HCT116 (cell line): Measurements from ENCODE around the gene NRIP2. TPM values are rescaled to one million over a fixed set of nuclear protein-coding genes. Genes with fewer than 3 reads are reported as not detected.

Experiments used
- ATAC-seq: fragments of 200-7000 bp; cut with Tn5 transposase; 2 replicates; pipeline ENCODE4 v1.9.1; 2020; ENCODE audit warnings: mild to moderate bottlenecking, moderate library complexity
- BruUV-seq: library from RNA; stranded (reverse); fragments of 400-500 nt; replicated peaks from 2 replicates; lab custom pipeline; 2021; lab: Mats Ljungman, UMichigan
- CTCF ChIA-PET: fragments of 300-600 bp; sonication (Branson Sonifier 250); formaldehyde crosslinking; loops from one replicate; lab custom pipeline; 2021; ENCODE audit warnings: antibody characterized with exemption; lab: Charles Lee
- POLR2A ChIA-PET: fragments of 300-600, 350-600 bp; sonication (Branson Sonifier 250); formaldehyde crosslinking; loops from one replicate; lab custom pipeline; 2021; ENCODE audit warnings: antibody characterized with exemption; lab: Charles Lee
- RAD21 ChIA-PET, 2 experiments: fragments of 300-600 bp; sonication (Branson Sonifier 250); formaldehyde crosslinking; loops; one replicate each; lab custom pipeline; 2023; ENCODE audit warnings: low total read pairs in 2 of 2; ENCODE audit not compliant: uncharacterized antibody in 2 of 2, unreplicated experiment in 2 of 2, low non-redundant PET in 1 of 2; lab: Charles Lee
- DNase-seq: peaks from one replicate; pipeline ENCODE4 v3.0.0-alpha.2; 2010; ENCODE audit warnings: low read depth, low spot score
- H2AFZ ChIP-seq: fragments of 200-600 bp; shearing (Covaris generic), sonication (generic); 2 replicates; pipeline ENCODE4 v1.6.1; 2017; ENCODE audit warnings: low read depth, mixed run types, mixed read lengths, antibody characterized with exemption, low read length; ENCODE audit not compliant: poor library complexity, severe bottlenecking
- H3K27ac ChIP-seq: 2 replicates; pipeline ENCODE4 v1.5.1; 2012; ENCODE audit warnings: low read depth, low read length
- H3K27me3 ChIP-seq: fragments of 200-600 bp; sonication (generic); 2 replicates; pipeline ENCODE4 v1.6.1; 2016; ENCODE audit warnings: mixed run types, low read length, mixed read lengths; ENCODE audit not compliant: insufficient read depth
- H3K36me3 ChIP-seq, 2 experiments: fragments of 200-500 bp in 1 of 2; fragments of 200-600 bp in 1 of 2; sonication (Bioruptor generic) in 1 of 2; sonication (generic) in 1 of 2; 2 replicates each; pipeline versions ENCODE4 v1.5.1 to v1.6.1; 2014 to 2016; ENCODE audit warnings: low read length in 2 of 2, inconsistent platforms in 1 of 2, mixed read lengths in 1 of 2, mixed run types in 1 of 2; ENCODE audit not compliant: insufficient read depth in 2 of 2, control insufficient read depth in 1 of 2
- H3K4me1 ChIP-seq, 2 experiments: fragments of 200-600 bp in 1 of 2; sonication (generic) in 1 of 2; 2 replicates each; pipeline versions ENCODE4 v1.5.1 to v1.6.1; 2012 to 2017; ENCODE audit warnings: low read length in 2 of 2, inconsistent platforms in 1 of 2, mild to moderate bottlenecking in 1 of 2, mixed read lengths in 1 of 2, mixed run types in 1 of 2, moderate library complexity in 1 of 2; ENCODE audit not compliant: insufficient read depth in 2 of 2, control insufficient read depth in 1 of 2
- H3K4me2 ChIP-seq: fragments of 200-600 bp; sonication (generic); 2 replicates; pipeline ENCODE4 v1.6.1; 2017; ENCODE audit warnings: mixed run types, low read length, mixed read lengths
- H3K4me3 ChIP-seq, 2 experiments: fragments of 200-600 bp in 1 of 2; sonication (generic) in 1 of 2; replicated peaks in 1 of 2; 2 replicates each; pipeline ENCODE4 v1.5.1; 2011 to 2016; ENCODE audit warnings: low read length in 2 of 2, control low read depth in 1 of 2, low read depth in 1 of 2, mild to moderate bottlenecking in 1 of 2, mixed read lengths in 1 of 2, mixed run types in 1 of 2
- H3K79me2 ChIP-seq: fragments of 200-600 bp; sonication (generic); 2 replicates; pipeline ENCODE4 v1.6.1; 2017; ENCODE audit warnings: mild to moderate bottlenecking, mixed run types, low read length, moderate library complexity, mixed read lengths; ENCODE audit not compliant: insufficient read depth
- H3K9ac ChIP-seq: fragments of 200-600 bp; sonication (generic); 2 replicates; pipeline ENCODE4 v1.6.1; 2016; ENCODE audit warnings: low read length, mixed read lengths
- H3K9me2 ChIP-seq: fragments of 200-600 bp; sonication (generic), shearing (Covaris generic); 2 replicates; pipeline ENCODE4 v1.6.1; 2017; ENCODE audit warnings: mixed run types, mild to moderate bottlenecking, moderate library complexity; ENCODE audit not compliant: insufficient read depth
- H3K9me3 ChIP-seq, 2 experiments: fragments of 200-500 bp in 1 of 2; fragments of 200-600 bp in 1 of 2; sonication (Bioruptor generic) in 1 of 2; sonication (generic) in 1 of 2; 2 replicates each; pipeline ENCODE4 v1.6.1; 2014 to 2017; ENCODE audit warnings: low read length in 2 of 2, mixed read lengths in 2 of 2, inconsistent platforms in 1 of 2, low read depth in 1 of 2, mild to moderate bottlenecking in 1 of 2, mixed run types in 1 of 2, moderate library complexity in 1 of 2; ENCODE audit not compliant: control insufficient read depth in 1 of 2, insufficient read depth in 1 of 2
- H4K20me1 ChIP-seq: fragments of 200-600 bp; sonication (generic), shearing (Covaris generic); 2 replicates; pipeline ENCODE4 v1.6.1; 2017; ENCODE audit warnings: mixed run types, mild to moderate bottlenecking, moderate library complexity; ENCODE audit not compliant: insufficient read depth
- CBX3 ChIP-seq: IDR thresholded peaks from 2 replicates; pipeline ENCODE4 v1.6.1; 2012; ENCODE audit warnings: low read depth
- FOSL1 ChIP-seq: IDR thresholded peaks from 2 replicates; pipeline ENCODE4 v1.6.1; 2012; ENCODE audit warnings: low read depth
- POLR2A ChIP-seq: IDR thresholded peaks from 2 replicates; pipeline ENCODE4 v1.7.0; 2011; ENCODE audit warnings: borderline replicate concordance; ENCODE audit not compliant: insufficient read depth, insufficient read length; ENCODE audit errors: extremely low read depth
- SP1 ChIP-seq: IDR thresholded peaks from 2 replicates; pipeline ENCODE4 v1.6.1; 2012; ENCODE audit warnings: low read depth
- SRF ChIP-seq: IDR thresholded peaks from 2 replicates; pipeline ENCODE4 v1.6.1; 2012; ENCODE audit warnings: low read depth
- ZBTB33 ChIP-seq: IDR thresholded peaks from 2 replicates; pipeline ENCODE4 v1.6.1; 2011; ENCODE audit warnings: mild to moderate bottlenecking, low read length, moderate library complexity; ENCODE audit not compliant: insufficient replicate concordance; ENCODE audit errors: extremely low read depth
- intact Hi-C: fragments of 100-400 bp; cut with micrococcal nuclease; formaldehyde crosslinking; loops from 2 replicates; pipeline ENCODE4 v1.10.0; 2022
- total RNA-seq: library from RNA; stranded (reverse); gene quantifications from one replicate; pipeline ENCODE4 v1.2.1, GENCODE V29; 2021; ENCODE audit not compliant: unreplicated experiment
- TF ChIP-seq, protein P1 (sequence below), 3 experiments: fragments of 200-600 bp in 1 of 3; sonication (generic) in 1 of 3; IDR thresholded peaks in 2 of 3; conservative IDR thresholded peaks in 1 of 3; 2 replicates each; pipeline ENCODE4 v1.5.1; 2012 to 2017; ENCODE audit warnings: low read depth in 2 of 3, low read length in 2 of 3, antibody characterized with exemption in 1 of 3, borderline replicate concordance in 1 of 3, control low read depth in 1 of 3, mild to moderate bottlenecking in 1 of 3, mixed read lengths in 1 of 3, mixed run types in 1 of 3, moderate library complexity in 1 of 3; ENCODE audit not compliant: insufficient read depth in 1 of 3

The NRIP2 gene
- total RNA-seq, 1 experiment from 2014 or later: not detected

DNA sequence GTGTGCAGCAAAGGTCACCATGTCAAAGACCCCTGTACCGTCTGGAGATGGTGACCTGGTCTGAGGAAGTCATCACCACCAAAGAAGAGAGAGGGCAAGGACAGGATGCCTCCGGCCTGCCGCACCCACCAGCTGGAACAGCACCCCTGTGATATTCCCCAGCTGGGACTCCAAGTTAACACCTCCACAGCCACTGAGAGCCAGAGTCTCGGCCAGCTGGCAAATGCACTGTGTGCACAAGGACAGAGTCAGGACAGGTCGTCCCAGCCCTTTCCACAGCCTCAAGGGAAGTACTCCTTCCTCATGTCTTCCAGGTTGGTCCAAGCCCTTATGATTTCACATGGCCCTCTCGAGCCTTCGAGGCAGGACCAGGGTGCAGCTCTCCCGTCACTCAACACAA is 59.4 kb downstream of the NRIP2 start:
- no peaks in the 10 kb centered on the region for H3K36me3 ChIP-seq
- no peaks in the 10 kb centered on the region for H3K9me3 ChIP-seq
- no peak overlapping the region for H3K4me2 ChIP-seq
- H2AFZ ChIP-seq: no peak overlapping the region
- H3K27me3 ChIP-seq: peaks cover 19% of the 10 kb centered on the region; the same call in 1 of the 2 replicates
- no peak overlapping the region for H3K9ac ChIP-seq
- H3K4me1 ChIP-seq: no peaks in the 10 kb centered on the region
- no peaks in the 10 kb centered on the region for H3K9me2 ChIP-seq
- no TSS peak for BruUV-seq
- no peak for DNase-seq
- intact Hi-C loops: no loop called here
- no peak overlapping the region for H3K4me3 ChIP-seq
- no peaks in the 10 kb centered on the region for H4K20me1 ChIP-seq
- ATAC-seq: no peak
- CTCF ChIA-PET: no interaction called here
- no peak overlapping the region for H3K27ac ChIP-seq
- H3K79me2 ChIP-seq: no peaks in the 10 kb centered on the region
- TF ChIP-seq SP1: no peak
- TF ChIP-seq POLR2A: no peak
- TF ChIP-seq FOSL1: no peak
- TF ChIP-seq, protein P1, sequence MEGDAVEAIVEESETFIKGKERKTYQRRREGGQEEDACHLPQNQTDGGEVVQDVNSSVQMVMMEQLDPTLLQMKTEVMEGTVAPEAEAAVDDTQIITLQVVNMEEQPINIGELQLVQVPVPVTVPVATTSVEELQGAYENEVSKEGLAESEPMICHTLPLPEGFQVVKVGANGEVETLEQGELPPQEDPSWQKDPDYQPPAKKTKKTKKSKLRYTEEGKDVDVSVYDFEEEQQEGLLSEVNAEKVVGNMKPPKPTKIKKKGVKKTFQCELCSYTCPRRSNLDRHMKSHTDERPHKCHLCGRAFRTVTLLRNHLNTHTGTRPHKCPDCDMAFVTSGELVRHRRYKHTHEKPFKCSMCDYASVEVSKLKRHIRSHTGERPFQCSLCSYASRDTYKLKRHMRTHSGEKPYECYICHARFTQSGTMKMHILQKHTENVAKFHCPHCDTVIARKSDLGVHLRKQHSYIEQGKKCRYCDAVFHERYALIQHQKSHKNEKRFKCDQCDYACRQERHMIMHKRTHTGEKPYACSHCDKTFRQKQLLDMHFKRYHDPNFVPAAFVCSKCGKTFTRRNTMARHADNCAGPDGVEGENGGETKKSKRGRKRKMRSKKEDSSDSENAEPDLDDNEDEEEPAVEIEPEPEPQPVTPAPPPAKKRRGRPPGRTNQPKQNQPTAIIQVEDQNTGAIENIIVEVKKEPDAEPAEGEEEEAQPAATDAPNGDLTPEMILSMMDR (IDR thresholded peaks at IDR 0.05 in 2 of 3, conservative IDR thresholded peaks at IDR 0.05 in 1 of 3; ENCODE audit: borderline replicate concordance in 1 of 3, insufficient read depth in 1 of 3, low read depth in 2 of 3, low read length in 2 of 3): no peak
- TF ChIP-seq SRF: no peak
- TF ChIP-seq CBX3: no peak
- TF ChIP-seq ZBTB33: no peak
- RAD21 ChIA-PET: no interaction called here
- POLR2A ChIA-PET: no interaction called here

Other genes with a start within 250 kb of the NRIP2 start
- 178 TPM for gene FKBP4, start 40.1 kb downstream of the NRIP2 start, total RNA-seq
- gene ITFG2, start 22.4 kb downstream of the NRIP2 start, total RNA-seq: 24.6 TPM
- gene TEX52, start 22.0 kb upstream of the NRIP2 start, total RNA-seq: not detected
- gene FOXM1, start 42.1 kb upstream of the NRIP2 start, total RNA-seq: 85.1 TPM
- 29.7 TPM for gene RHNO1, start 42.2 kb upstream of the NRIP2 start, total RNA-seq
- gene TULP3, start 55.9 kb upstream of the NRIP2 start, total RNA-seq: 21.3 TPM
- 43.2 TPM for gene TEAD4, start 124.4 kb upstream of the NRIP2 start, total RNA-seq
- 13.2 TPM for gene TSPAN9, start 242.3 kb upstream of the NRIP2 start, total RNA-seq